HG02840 (cell line): Measurements from ENCODE around the gene GBP1.
"Not testable (repeated sequence)": the region's sequence is repeated elsewhere in the genome, so short reads cannot be mapped to it uniquely, and the experiment has no call there.

Source experiments
- ATAC-seq: cut with Tn5 transposase; IDR thresholded peaks from one replicate; pipeline ENCODE4 v1.9.1; 2021; ENCODE audit warnings: mild to moderate bottlenecking, moderate library complexity, moderate number of reproducible peaks; ENCODE audit not compliant: unreplicated experiment, low FRiP score

GBP1 gene

GRCh38 chr1:89051955-89052312 is 13.1 kb downstream of the GBP1 start:
- no peak for ATAC-seq

GRCh38 chr1:89051300-89051954 is 13.6 kb downstream of the GBP1 start:
- ATAC-seq, result no peak

GRCh38 chr1:89050649-89051033 is 14.4 kb downstream of the GBP1 start:
- no peak for ATAC-seq

GRCh38 chr1:89049901-89050648 is 14.9 kb downstream of the GBP1 start:
- not testable (repeated sequence) for ATAC-seq

GRCh38 chr1:89049187-89049586 is 15.8 kb downstream of the GBP1 start:
- not testable (repeated sequence) for ATAC-seq

- no peak for ATAC-seq
Measured at GRCh38 chr1:89047734-89048133, 17.3 kb downstream of the GBP1 start.

GRCh38 chr1:89046318-89047183 is 18.5 kb downstream of the GBP1 start:
- ATAC-seq, result peak; percentile 59

- no peak for ATAC-seq
Measured at GRCh38 chr1:89044970-89045721, 19.9 kb downstream of the GBP1 start.

- no peak for ATAC-seq
Measured at GRCh38 chr1:89043940-89044339, 21.1 kb downstream of the GBP1 start.

GRCh38 chr1:89042491-89042890 is 22.5 kb downstream of the GBP1 start:
- ATAC-seq, result no peak

- no peak for ATAC-seq
Measured at GRCh38 chr1:89041721-89042120, 23.3 kb downstream of the GBP1 start.

GRCh38 chr1:89041119-89041641 is 23.8 kb downstream of the GBP1 start:
- peak; percentile 94 for ATAC-seq

GRCh38 chr1:89040315-89040626 is 24.7 kb downstream of the GBP1 start:
- ATAC-seq, result no peak

GRCh38 chr1:89037186-89037585 is 27.8 kb downstream of the GBP1 start:
- ATAC-seq, result no peak

GRCh38 chr1:89035080-89035479 is 29.9 kb downstream of the GBP1 start:
- no peak for ATAC-seq

GRCh38 chr1:89034004-89034403 is 31.0 kb downstream of the GBP1 start:
- ATAC-seq, result not testable (repeated sequence)

- not testable (repeated sequence) for ATAC-seq
Measured at GRCh38 chr1:89029051-89029450, 36.0 kb downstream of the GBP1 start.

- no peak for ATAC-seq
Measured at GRCh38 chr1:89025928-89026327, 39.1 kb downstream of the GBP1 start.

- ATAC-seq, result no peak
Measured at GRCh38 chr1:89023026-89023425, 42.0 kb downstream of the GBP1 start.

GRCh38 chr1:89022167-89022959 is 42.6 kb downstream of the GBP1 start, which contains the start of gene GBP3:
GBP3 (minus strand) TSS chr1:89022866; CDS start chr1:89020721, 2,145 bp downstream.
- peak; percentile 64 for ATAC-seq
